GM10266 (cell line): Measurements from ENCODE around the gene TNFAIP2.

Experiments
- DNase-seq: peaks from one replicate; pipeline ENCODE4 v3.0.0; 2012; ENCODE audit errors: extremely low spot score
- CTCF ChIP-seq: IDR thresholded peaks from 2 replicates; pipeline ENCODE4 v1.5.1; 2012; ENCODE audit warnings: mild to moderate bottlenecking, low read depth; ENCODE audit not compliant: control insufficient read depth, insufficient read depth; ENCODE audit errors: missing control alignments

The TNFAIP2 gene

GRCh38 chr14:103090481-103091020, 32.7 kb upstream of the TNFAIP2 start:
- no peak for DNase-seq
- TF ChIP-seq CTCF = no peak

- TF ChIP-seq CTCF = peak; percentile 77
- DNase-seq = peak; percentile 96
Observed at GRCh38 chr14:103091041-103091882, 32.0 kb upstream of the TNFAIP2 start.

- no peak for DNase-seq
- TF ChIP-seq CTCF = no peak
Observed at GRCh38 chr14:103091883-103092222, 31.4 kb upstream of the TNFAIP2 start.

GRCh38 chr14:103093856-103094405, 29.3 kb upstream of the TNFAIP2 start:
- no peak for TF ChIP-seq CTCF
- DNase-seq = no peak

- no peak for DNase-seq
- TF ChIP-seq CTCF = no peak
Observed at GRCh38 chr14:103094406-103095209, 28.7 kb upstream of the TNFAIP2 start, which contains the start of gene EXOC3L4. Gene EXOC3L4 (plus strand): TSS chr14:103094725. CDS start chr14:103100220, 5,495 bp downstream.

GRCh38 chr14:103095210-103095778, 28.0 kb upstream of the TNFAIP2 start:
- no peak for DNase-seq
- TF ChIP-seq CTCF = no peak
